NB4 (cell line): Measurements from ENCODE around the gene CDKL4.

Experiments
- MAX ChIP-seq: IDR thresholded peaks from 2 replicates; pipeline ENCODE4 v1.6.1; 2011; ENCODE audit warnings: low read depth, low read length
- TF ChIP-seq, protein P1 (sequence below): IDR thresholded peaks from one replicate; pipeline ENCODE4 v1.5.1; 2012; ENCODE audit warnings: low read depth, low read length

DNA sequence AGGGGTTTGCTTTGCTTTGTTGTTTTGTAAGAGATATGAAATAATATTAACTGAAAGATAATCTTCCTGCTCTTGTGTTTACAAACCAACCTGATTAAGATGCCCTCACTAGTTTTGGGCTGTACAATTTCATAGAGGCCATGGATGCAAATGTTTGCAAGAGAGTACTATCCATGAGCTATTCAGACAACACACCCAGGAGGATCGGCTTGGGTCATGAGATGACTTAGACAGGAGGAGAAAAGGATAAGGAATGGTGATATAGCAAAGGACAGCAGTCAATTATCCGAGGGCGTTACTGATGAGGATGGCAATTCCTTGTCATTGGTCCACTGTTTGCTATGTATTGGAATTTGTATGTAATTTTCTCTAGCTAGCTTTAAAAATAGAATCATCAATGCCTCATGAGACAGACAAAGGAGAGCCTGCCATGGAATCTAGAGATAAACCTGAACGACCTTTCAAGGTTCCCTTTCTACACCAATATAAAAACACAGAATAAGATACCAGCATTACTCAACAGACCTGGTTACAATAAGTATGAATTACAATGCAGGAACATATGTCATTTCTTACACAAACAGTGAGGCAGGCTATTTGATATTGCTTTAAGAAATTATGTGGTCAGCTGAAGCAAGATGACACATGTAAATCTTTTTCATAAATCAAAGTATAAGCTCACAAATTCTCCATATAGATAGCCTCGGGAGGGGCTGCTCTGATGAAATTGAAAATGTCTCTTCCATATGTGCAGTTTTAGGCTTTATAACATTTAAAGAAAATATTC, 68.6 kb downstream of the CDKL4 start:
- TF ChIP-seq, protein P1, sequence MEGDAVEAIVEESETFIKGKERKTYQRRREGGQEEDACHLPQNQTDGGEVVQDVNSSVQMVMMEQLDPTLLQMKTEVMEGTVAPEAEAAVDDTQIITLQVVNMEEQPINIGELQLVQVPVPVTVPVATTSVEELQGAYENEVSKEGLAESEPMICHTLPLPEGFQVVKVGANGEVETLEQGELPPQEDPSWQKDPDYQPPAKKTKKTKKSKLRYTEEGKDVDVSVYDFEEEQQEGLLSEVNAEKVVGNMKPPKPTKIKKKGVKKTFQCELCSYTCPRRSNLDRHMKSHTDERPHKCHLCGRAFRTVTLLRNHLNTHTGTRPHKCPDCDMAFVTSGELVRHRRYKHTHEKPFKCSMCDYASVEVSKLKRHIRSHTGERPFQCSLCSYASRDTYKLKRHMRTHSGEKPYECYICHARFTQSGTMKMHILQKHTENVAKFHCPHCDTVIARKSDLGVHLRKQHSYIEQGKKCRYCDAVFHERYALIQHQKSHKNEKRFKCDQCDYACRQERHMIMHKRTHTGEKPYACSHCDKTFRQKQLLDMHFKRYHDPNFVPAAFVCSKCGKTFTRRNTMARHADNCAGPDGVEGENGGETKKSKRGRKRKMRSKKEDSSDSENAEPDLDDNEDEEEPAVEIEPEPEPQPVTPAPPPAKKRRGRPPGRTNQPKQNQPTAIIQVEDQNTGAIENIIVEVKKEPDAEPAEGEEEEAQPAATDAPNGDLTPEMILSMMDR, result no peak
- TF ChIP-seq MAX, result no peak
